Uterus (tissue), 4 donors: Measurements from ENCODE around the gene FAM20B. TPM values are rescaled to one million over a fixed set of nuclear protein-coding genes. Genes with fewer than 3 reads are reported as not detected.
A peak's percentile ranks its signal among the peaks of the same experiment; 100 is the strongest.

Experiments
- DNase-seq, 2 donors: peaks; one replicate each; pipeline ENCODE4 v3.0.0-alpha.2; 2019 to 2020
- H3K27ac ChIP-seq, 2 donors: fragments of 200-600 bp; sonication (generic); 1 replicate in 1 of 2; 2 replicates in 1 of 2; pipeline ENCODE4 v1.5.1; 2016 to 2018
- H3K27me3 ChIP-seq, 2 donors: fragments of 200-600 bp; sonication (generic); one replicate each; pipeline ENCODE4 v1.5.1; 2018 to 2019; ENCODE audit warnings: control low read depth in 1 of 2
- H3K36me3 ChIP-seq, 2 donors: fragments of 200-600 bp; sonication (generic); one replicate each; pipeline ENCODE4 v1.5.1; 2019; ENCODE audit warnings: control low read depth in 1 of 2
- H3K4me1 ChIP-seq, 2 donors: fragments of 200-600 bp; sonication (generic); one replicate each; pipeline ENCODE4 v1.5.1; 2018 to 2019; ENCODE audit warnings: control low read depth in 1 of 2
- H3K4me3 ChIP-seq, 2 donors: fragments of 200-600 bp; sonication (generic); 1 replicate in 1 of 2; 2 replicates in 1 of 2; pipeline ENCODE4 v1.5.1; 2018 to 2019; ENCODE audit warnings: mild to moderate bottlenecking in 1 of 2
- H3K9me3 ChIP-seq, 2 donors: fragments of 200-600 bp; sonication (generic); one replicate each; pipeline ENCODE4 v1.5.1; 2019; ENCODE audit warnings: control low read depth in 1 of 2
- CTCF ChIP-seq, 4 experiments: fragments of 200-600 bp in 2 of 4; fragments of 450-650 bp in 2 of 4; sonication (generic) in 2 of 4; IDR thresholded peaks; one replicate each; pipeline ENCODE4 v1.5.1; 2016 to 2019; ENCODE audit warnings: antibody characterized with exemption in 4 of 4, mild to moderate bottlenecking in 2 of 4, moderate library complexity in 1 of 4
- POLR2A ChIP-seq, 2 donors: fragments of 450-650 bp; IDR thresholded peaks; one replicate each; pipeline ENCODE4 v1.6.1; 2016; ENCODE audit warnings: antibody characterized with exemption in 2 of 2, mild to moderate bottlenecking in 1 of 2, moderate library complexity in 1 of 2
- intact Hi-C: fragments of 100-400 bp; cut with DNase I; formaldehyde crosslinking; loops from one replicate; pipeline ENCODE4 v1.15.1; 2023; ENCODE audit warnings: low total_unique reads
- total RNA-seq, 4 donors: library from RNA; depleted of rRNA in 3 of 4; stranded (reverse); fragments of >200 nt in 3 of 4; gene quantifications; one replicate each; pipeline versions ENCODE4 v1.1.0 to v1.2.4, GENCODE V29; 2014 to 2023
- donor health status: DM: yes; HTN: yes; CAD: no.

FAM20B gene
- total RNA-seq, 4 donors from 2014 or later = 12.8 to 70.1 (median 36.7) TPM

- H3K4me3 ChIP-seq = no peak overlapping the region
- peak overlapping the region in 1 of 2 donors; percentile 6 for H3K27ac ChIP-seq
- no peaks in the 10 kb centered on the region for H3K4me1 ChIP-seq
- TF ChIP-seq CTCF (IDR thresholded peaks at IDR 0.05) (peak; percentile 92 to 99 (median 97)), POLR2A (IDR thresholded peaks at IDR 0.05) (no peak)
- intact Hi-C loops = loop anchor here (5.0 to 10.0 kb wide), 2 partner anchors 188 to 230 kb away; no protein-coding TSS in a partner anchor
- peak; percentile 81 to 83 for DNase-seq
- H3K36me3 ChIP-seq = no peaks in the 10 kb centered on the region
- H3K27me3 ChIP-seq = no peaks in the 10 kb centered on the region
- no peaks in the 10 kb centered on the region for H3K9me3 ChIP-seq
Observed at GRCh38 chr1:179002552-179003345, 22.9 kb upstream of the FAM20B start.

- no peak for DNase-seq
- Histone ChIP-seq H3K4me3 (no peak overlapping the region), H3K27ac (no peak overlapping the region), H3K9me3 (no peaks in the 10 kb centered on the region), H3K27me3 (no peaks in the 10 kb centered on the region), H3K36me3 (no peaks in the 10 kb centered on the region), H3K4me1 (no peaks in the 10 kb centered on the region)
- TF ChIP-seq CTCF (IDR thresholded peaks at IDR 0.05) = no peak
- intact Hi-C loops = loop anchor here (5.0 to 10.0 kb wide), 2 partner anchors 189 to 231 kb away; no protein-coding TSS in a partner anchor
Observed at GRCh38 chr1:179003512-179004066, 22.1 kb upstream of the FAM20B start.

GRCh38 chr1:179007233-179007632, 18.5 kb upstream of the FAM20B start:
- no peak for DNase-seq
- H3K4me3 ChIP-seq = no peak overlapping the region
- H3K9me3 ChIP-seq = no peaks in the 10 kb centered on the region
- TF ChIP-seq CTCF (IDR thresholded peaks at IDR 0.05) (no peak), POLR2A (IDR thresholded peaks at IDR 0.05) (no peak)
- no peaks in the 10 kb centered on the region for H3K36me3 ChIP-seq
- no peak overlapping the region for H3K27ac ChIP-seq
- H3K27me3 ChIP-seq = no peaks in the 10 kb centered on the region
- H3K4me1 ChIP-seq = no peaks in the 10 kb centered on the region
- intact Hi-C loops = loop anchor here (5.0 to 10.0 kb wide), 2 partner anchors 192 to 475 kb away; no protein-coding TSS in a partner anchor

- no peak for DNase-seq
- Histone ChIP-seq H3K27me3 (no peaks in the 10 kb centered on the region), H3K4me1 (no peaks in the 10 kb centered on the region), H3K9me3 (no peaks in the 10 kb centered on the region), H3K36me3 (no peaks in the 10 kb centered on the region), H3K4me3 (no peak overlapping the region), H3K27ac (no peak overlapping the region)
- TF ChIP-seq POLR2A (IDR thresholded peaks at IDR 0.05) (no peak), CTCF (IDR thresholded peaks at IDR 0.05) (no peak)
- intact Hi-C loops = no loop called here
Observed at GRCh38 chr1:179010671-179011070, 15.0 kb upstream of the FAM20B start.

GRCh38 chr1:179012038-179012437, 13.7 kb upstream of the FAM20B start:
- intact Hi-C loops = no loop called here
- Histone ChIP-seq H3K27me3 (no peaks in the 10 kb centered on the region), H3K27ac (no peak overlapping the region), H3K36me3 (no peaks in the 10 kb centered on the region), H3K4me1 (peaks cover 0 to 5% of the 10 kb centered on the region in 2 donors), H3K4me3 (no peak overlapping the region), H3K9me3 (no peaks in the 10 kb centered on the region)
- TF ChIP-seq CTCF (IDR thresholded peaks at IDR 0.05) (no peak), POLR2A (IDR thresholded peaks at IDR 0.05) (no peak)
- no peak for DNase-seq
